ENCODE data around the gene SAMD8.

- TF ChIP-seq POLR2A (IDR thresholded peaks at IDR 0.05; ENCODE audit: low read length) (no peak), GATA1 (IDR thresholded peaks at IDR 0.05; ENCODE audit: low read depth, low read length) (no peak)
These were observed 63.6 kb downstream of the SAMD8 start for GRCh38 chr10:75175046-75175445.

Measured in erythroblast (primary cell).